ENCODE results near the gene ATP1A4.
"Not testable (repeated sequence)": the region's sequence is repeated elsewhere in the genome, so short reads cannot be mapped to it uniquely, and the experiment has no call there.

Gene ATP1A4

DNA sequence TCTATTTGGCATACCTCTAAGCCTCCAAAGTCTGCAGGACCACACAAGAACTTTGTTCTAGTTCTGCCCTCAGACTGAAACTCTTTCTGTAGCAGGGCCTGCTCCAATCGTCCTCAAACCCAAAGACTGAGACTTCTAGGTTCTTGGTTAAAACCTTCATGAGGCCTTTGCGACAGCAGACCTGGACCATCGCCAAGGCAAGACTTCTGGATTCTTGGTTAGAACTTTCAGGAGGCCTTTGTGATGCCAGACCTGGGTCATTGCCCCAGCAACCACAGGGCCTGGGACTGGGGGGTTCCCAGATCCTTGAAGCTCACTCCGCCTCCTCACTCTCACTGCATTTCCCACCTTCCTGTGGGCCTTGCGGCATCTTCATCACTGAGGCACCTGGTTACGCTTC is at the start of gene ATP1A4:
TSS of gene ATP1A4 (plus strand) at position 301 of the 400 bp plus-strand sequence. CDS start 438 bp downstream, outside the sequence.
- Mint-ChIP-seq H3K27ac (ENCODE audit: low read depth) (no peak within 1 kb of the TSS), H3K27me3 (peaks cover 25% of the 10 kb centered on the region), H3K9me3 (no peaks in the 10 kb centered on the region), H3K36me3 (ENCODE audit: insufficient read depth) (no peaks in the 10 kb centered on the region), H3K4me3 (no peak within 1 kb of the TSS), H3K4me1 (no peaks in the 10 kb centered on the region)
- DNase-seq (ENCODE audit: low spot score in 2 of 2), result no peak
- ATAC-seq (replicated peaks; ENCODE audit: extremely low read depth, poor library complexity, severe bottlenecking), result no peak

DNA sequence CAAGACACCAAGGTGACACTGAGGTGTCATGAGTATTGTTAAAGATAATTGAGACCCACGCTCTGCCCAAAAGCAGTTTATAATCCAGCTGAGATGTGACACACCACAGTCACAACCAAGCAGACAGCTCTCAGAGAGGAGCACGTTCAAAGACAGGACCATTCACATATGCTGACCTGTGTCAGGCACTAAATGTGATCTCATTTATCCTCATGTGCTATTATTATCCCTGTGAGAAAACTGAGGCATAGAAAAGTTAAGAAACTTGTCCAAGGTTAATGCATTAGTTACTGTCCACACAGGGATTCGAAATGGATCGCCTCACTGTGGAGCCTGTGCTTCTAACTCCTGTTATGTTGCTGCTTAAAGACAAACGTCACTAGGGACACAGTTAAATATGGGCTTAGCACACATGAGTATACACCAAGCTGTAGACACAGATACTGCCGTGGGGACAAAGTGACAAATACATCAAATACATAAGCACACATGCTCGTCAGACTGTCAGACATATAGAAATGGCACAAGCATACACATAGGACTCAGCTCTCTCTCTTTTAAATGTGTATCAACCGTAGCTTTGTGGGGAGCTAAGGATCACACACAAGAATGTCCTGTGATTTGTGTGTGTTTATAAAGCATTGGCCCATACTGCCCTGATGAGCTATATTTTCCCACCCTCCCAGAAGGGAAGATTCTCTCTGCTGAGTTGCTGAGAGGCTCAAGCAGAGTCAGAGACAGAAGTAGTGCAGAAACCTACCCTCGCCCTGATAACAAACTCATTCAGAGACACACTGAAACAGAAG is 49.5 kb upstream of the ATP1A4 start:
- Mint-ChIP-seq H3K27ac (ENCODE audit: low read depth) (no peak overlapping the region), H3K4me1 (peaks cover 30% of the 10 kb centered on the region), H3K36me3 (ENCODE audit: insufficient read depth) (peaks cover 22% of the 10 kb centered on the region), H3K27me3 (no peaks in the 10 kb centered on the region), H3K9me3 (no peaks in the 10 kb centered on the region), H3K4me3 (peak overlapping the region; percentile 52)
- ATAC-seq (replicated peaks; ENCODE audit: extremely low read depth, poor library complexity, severe bottlenecking) (no peak), DNase-seq (ENCODE audit: low spot score in 2 of 2) (no peak)

DNA sequence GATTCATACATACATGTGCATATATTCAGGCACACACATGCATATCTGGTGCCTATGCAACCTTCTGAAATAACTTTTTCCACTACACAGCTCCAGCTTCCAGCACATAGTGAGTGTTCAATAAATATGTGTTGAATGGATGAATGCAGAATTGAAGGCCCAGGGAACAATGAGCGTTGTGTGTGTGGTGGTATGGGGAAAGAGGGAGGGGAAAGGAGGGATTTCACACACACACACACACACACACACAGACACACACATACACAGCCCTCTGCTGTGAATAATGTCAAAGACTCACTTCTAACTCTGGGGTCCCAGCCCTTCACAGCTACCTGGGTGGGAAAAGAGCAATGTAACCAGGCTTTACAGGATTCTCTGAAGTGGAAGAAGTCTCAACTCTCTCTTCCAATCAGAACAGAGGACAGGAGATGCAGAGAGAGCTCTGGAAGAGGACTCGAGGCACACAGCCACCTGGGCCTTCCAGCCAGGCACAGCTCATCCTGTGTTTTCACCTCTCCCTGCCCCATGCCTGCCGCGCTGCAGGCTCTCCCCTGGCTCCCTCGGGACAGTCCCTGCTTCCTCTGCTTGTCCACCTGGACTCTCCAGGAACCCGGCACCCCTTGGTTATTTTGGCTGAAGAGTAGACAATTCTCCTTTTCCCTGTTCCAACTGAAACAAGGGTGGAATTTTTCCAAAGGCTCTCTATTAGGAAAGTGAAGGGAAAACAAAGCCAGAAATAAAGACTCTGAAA is 47.6 kb upstream of the ATP1A4 start:
- Mint-ChIP-seq H3K4me3 (no peak overlapping the region), H3K27ac (ENCODE audit: low read depth) (no peak overlapping the region), H3K4me1 (peaks cover 19% of the 10 kb centered on the region), H3K27me3 (peaks cover 3% of the 10 kb centered on the region), H3K9me3 (no peaks in the 10 kb centered on the region), H3K36me3 (ENCODE audit: insufficient read depth) (peaks cover 11% of the 10 kb centered on the region)
- ATAC-seq (replicated peaks; ENCODE audit: extremely low read depth, poor library complexity, severe bottlenecking) (no peak), DNase-seq (ENCODE audit: low spot score in 2 of 2) (no peak)

DNA sequence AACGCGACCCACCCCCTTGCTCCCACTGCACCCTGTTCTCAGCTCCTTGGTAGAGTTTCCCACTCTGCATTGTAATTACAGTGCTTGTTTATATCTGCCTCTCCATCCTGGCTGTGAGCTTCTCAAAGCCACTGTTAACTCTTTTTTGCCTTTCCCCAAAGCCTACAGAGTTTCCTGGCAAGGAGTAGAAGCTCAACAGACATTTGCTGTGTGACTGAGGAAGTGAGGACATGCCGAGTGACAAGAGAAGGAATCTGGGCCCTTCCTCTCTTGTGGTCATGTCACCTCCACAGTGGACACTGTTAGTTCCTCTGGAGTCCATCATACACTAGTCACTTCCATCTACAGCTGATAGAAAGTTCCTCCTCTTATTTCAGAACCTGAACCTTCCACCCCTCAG is 46.9 kb upstream of the ATP1A4 start:
- Mint-ChIP-seq H3K27ac (ENCODE audit: low read depth) (no peak overlapping the region), H3K4me3 (no peak overlapping the region), H3K4me1 (peaks cover 16% of the 10 kb centered on the region), H3K27me3 (peaks cover 10% of the 10 kb centered on the region), H3K36me3 (ENCODE audit: insufficient read depth) (peaks cover 8% of the 10 kb centered on the region), H3K9me3 (no peaks in the 10 kb centered on the region)
- no peak for ATAC-seq (replicated peaks; ENCODE audit: extremely low read depth, poor library complexity, severe bottlenecking)
- DNase-seq (ENCODE audit: low spot score in 2 of 2), result no peak

DNA sequence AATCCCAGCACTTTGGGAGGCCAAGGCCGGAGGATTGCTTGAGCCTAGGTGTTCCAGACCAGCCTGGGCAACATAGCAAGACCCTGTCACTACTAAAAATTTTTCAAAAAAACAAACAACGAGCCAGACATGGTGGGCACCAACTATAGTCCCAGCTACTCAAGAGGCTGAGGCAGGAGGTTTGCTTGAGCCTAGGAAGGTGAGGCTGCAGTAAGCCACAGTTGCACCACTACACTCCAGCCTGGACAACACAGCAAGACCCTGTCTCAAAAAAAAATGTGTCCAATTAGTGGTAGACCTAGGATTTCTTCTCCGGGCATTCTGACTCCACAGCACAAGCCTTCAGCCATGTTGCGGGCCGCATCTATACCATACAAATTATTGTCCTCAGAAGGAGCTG is 46.2 kb upstream of the ATP1A4 start:
- no peak overlapping the region for H3K27ac Mint-ChIP-seq (ENCODE audit: low read depth)
- ATAC-seq (replicated peaks; ENCODE audit: extremely low read depth, poor library complexity, severe bottlenecking) (no peak), DNase-seq (ENCODE audit: low spot score in 2 of 2) (no peak)
- no peak overlapping the region for H3K4me3 Mint-ChIP-seq
- no peaks in the 10 kb centered on the region for H3K9me3 Mint-ChIP-seq
- peaks cover 12% of the 10 kb centered on the region for H3K4me1 Mint-ChIP-seq
- H3K27me3 Mint-ChIP-seq, result peaks cover 12% of the 10 kb centered on the region
- H3K36me3 Mint-ChIP-seq (ENCODE audit: insufficient read depth), result peaks cover 8% of the 10 kb centered on the region

DNA sequence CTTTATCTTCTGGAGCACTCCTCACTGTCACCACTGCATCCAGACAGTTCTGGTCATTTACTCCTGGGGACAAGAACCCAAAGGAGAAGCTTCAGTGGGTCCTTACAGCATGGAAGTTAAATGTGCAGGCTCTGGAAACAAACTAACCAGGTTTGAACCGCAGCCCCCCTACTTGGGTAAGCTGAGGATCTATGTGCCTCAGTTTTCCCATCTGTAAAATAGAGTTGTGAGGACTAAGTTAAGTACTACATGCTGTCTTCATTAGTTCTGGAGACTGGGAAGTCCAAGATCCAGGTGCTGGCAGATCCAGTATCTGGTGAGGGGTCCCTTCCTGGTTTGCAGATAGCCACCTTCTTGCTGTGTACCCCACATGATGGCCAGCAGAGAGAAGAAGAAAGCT is 43.9 kb upstream of the ATP1A4 start:
- Mint-ChIP-seq H3K4me3 (no peak overlapping the region), H3K4me1 (peaks cover 5% of the 10 kb centered on the region), H3K27me3 (peaks cover 12% of the 10 kb centered on the region), H3K27ac (ENCODE audit: low read depth) (no peak overlapping the region), H3K9me3 (no peaks in the 10 kb centered on the region), H3K36me3 (ENCODE audit: insufficient read depth) (no peaks in the 10 kb centered on the region)
- no peak for DNase-seq (ENCODE audit: low spot score in 2 of 2)
- no peak for ATAC-seq (replicated peaks; ENCODE audit: extremely low read depth, poor library complexity, severe bottlenecking)

DNA sequence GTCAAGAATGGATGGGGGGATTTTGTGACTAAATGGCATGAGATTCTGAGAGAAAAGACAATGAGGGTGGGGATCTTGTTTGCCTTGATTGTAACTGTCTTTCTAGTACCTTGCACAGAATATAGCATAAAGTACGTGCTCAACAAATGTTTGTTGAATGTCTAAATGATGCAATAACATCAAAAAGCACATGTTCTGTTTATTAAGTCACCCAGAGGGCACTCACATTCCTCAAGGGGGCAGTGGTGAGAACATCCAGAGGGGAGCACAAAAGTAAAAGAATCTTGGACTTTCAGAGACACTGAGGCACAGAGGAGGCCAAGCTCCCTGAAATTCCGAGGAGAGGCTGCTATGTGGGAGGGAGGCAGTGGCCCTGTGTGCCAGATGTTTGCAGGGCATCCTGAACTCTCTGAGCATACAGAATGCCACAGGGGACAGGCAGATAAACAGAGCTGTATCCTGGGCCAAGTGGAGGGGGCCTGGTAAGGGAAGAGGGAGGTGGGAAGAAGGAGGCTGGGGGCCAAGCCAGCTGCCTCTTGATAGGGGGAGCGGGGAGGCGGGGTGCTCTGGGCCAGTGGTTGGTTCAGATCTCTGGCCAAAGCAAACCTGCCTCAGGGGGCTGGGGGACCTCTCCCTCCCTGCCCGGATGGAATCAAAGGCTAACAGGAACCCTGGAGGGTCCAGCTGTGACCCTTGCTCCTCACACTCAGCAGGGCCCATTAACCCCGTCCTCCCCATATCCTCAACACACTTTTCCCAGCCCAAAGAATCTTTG is 42.3 kb upstream of the ATP1A4 start:
- DNase-seq (ENCODE audit: low spot score in 2 of 2) (no peak), ATAC-seq (replicated peaks; ENCODE audit: extremely low read depth, poor library complexity, severe bottlenecking) (no peak)
- H3K27me3 Mint-ChIP-seq, result peaks cover 12% of the 10 kb centered on the region
- no peak overlapping the region for H3K27ac Mint-ChIP-seq (ENCODE audit: low read depth)
- H3K36me3 Mint-ChIP-seq (ENCODE audit: insufficient read depth), result no peaks in the 10 kb centered on the region
- no peak overlapping the region for H3K4me3 Mint-ChIP-seq
- no peaks in the 10 kb centered on the region for H3K9me3 Mint-ChIP-seq
- H3K4me1 Mint-ChIP-seq, result no peaks in the 10 kb centered on the region

DNA sequence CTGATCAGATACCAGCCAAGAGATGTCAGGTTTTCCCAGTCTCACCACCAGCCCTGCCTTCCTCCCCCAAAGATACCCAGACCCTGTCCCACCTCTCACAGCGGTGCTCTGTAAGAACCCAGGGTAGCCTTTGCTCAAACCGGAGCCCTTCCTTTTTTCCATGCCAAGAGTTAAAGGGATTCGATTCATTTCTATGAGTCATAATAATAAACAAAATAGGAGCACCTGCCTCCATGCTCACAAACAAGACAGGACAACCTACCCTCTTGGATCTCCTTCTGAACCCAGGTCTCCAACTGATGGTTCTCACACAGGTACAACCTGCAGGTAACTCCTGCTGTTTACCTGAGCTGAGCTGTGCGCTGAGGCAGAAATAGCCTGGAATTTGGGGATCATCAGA is 41.7 kb upstream of the ATP1A4 start:
- Mint-ChIP-seq H3K9me3 (no peaks in the 10 kb centered on the region), H3K36me3 (ENCODE audit: insufficient read depth) (no peaks in the 10 kb centered on the region), H3K27me3 (peaks cover 13% of the 10 kb centered on the region), H3K4me1 (no peaks in the 10 kb centered on the region), H3K27ac (ENCODE audit: low read depth) (no peak overlapping the region), H3K4me3 (no peak overlapping the region)
- DNase-seq (ENCODE audit: low spot score in 2 of 2) (no peak), ATAC-seq (replicated peaks; ENCODE audit: extremely low read depth, poor library complexity, severe bottlenecking) (no peak)

DNA sequence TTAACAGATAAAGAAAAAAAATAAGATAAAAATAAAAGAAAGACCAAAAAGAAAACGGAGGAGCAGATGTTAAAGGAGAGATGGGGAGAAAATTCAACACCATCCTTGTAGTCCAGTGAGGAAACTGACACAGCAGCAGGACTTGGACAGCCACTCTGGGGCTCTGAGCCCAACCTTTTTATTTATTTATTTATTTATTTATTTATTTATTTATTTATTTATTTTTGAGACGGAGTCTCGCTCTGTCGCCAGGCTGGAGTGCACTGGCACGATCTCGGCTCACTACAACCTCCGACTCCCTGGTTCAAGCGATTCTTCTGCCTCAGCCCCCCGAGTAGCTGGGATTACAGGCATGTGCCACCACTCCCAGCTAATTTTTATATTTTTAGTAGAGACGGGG is 39.9 kb upstream of the ATP1A4 start:
- H3K4me3 Mint-ChIP-seq; H3K36me3 Mint-ChIP-seq (ENCODE audit: insufficient read depth); DNase-seq (ENCODE audit: low spot score in 2 of 2); H3K9me3 Mint-ChIP-seq; H3K4me1 Mint-ChIP-seq; H3K27ac Mint-ChIP-seq (ENCODE audit: low read depth); ATAC-seq (replicated peaks; ENCODE audit: extremely low read depth, poor library complexity, severe bottlenecking): not testable (repeated sequence)
- peaks cover 31% of the 10 kb centered on the region for H3K27me3 Mint-ChIP-seq

DNA sequence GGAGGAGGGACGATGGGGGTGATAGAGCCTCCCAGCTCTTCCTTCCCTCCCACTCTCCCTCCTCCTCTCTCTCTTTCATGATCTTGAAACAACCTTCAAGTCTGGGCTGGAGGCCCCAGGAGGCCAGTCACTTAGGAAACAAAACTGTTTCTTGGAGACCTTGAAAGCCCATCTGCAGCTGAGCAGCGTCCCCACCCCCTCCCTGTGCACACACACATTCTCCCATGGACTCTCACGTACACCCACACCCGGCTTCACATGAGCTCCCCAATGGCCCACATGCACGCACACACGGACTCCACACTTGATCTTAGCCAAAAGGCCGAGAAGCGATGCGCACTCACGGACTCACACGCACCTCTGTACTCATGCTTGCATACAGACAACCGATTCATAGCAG is 39.0 kb upstream of the ATP1A4 start:
- Mint-ChIP-seq H3K27me3 (peaks cover 38% of the 10 kb centered on the region), H3K4me3 (no peak overlapping the region), H3K4me1 (no peaks in the 10 kb centered on the region), H3K27ac (ENCODE audit: low read depth) (no peak overlapping the region), H3K36me3 (ENCODE audit: insufficient read depth) (no peaks in the 10 kb centered on the region), H3K9me3 (no peaks in the 10 kb centered on the region)
- ATAC-seq (replicated peaks; ENCODE audit: extremely low read depth, poor library complexity, severe bottlenecking) (no peak), DNase-seq (ENCODE audit: low spot score in 2 of 2) (no peak)

DNA sequence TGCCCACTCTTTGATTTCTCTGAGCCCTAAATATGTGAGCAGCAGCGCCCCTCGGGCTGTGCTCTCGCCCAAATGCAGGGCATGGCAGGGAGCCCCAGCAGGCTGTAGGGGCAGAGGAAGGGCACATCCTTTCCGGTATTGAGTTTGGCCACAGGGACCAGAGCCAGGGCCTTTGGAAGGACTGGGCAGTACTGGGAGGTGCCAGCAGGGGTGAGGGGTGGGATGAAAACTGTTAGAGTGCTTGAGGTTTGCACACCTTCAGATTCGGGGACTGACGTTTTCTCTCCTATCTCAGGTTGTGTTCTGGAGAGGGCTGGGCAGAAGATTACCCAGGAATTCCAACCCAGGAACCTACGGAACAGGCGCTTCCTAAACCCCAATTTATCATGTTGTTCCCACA is 38.0 kb upstream of the ATP1A4 start:
- Mint-ChIP-seq H3K27ac (ENCODE audit: low read depth) (no peak overlapping the region), H3K36me3 (ENCODE audit: insufficient read depth) (no peaks in the 10 kb centered on the region), H3K9me3 (no peaks in the 10 kb centered on the region), H3K27me3 (peaks cover 38% of the 10 kb centered on the region), H3K4me1 (no peaks in the 10 kb centered on the region), H3K4me3 (no peak overlapping the region)
- DNase-seq (ENCODE audit: low spot score in 2 of 2) (no peak), ATAC-seq (replicated peaks; ENCODE audit: extremely low read depth, poor library complexity, severe bottlenecking) (no peak)

DNA sequence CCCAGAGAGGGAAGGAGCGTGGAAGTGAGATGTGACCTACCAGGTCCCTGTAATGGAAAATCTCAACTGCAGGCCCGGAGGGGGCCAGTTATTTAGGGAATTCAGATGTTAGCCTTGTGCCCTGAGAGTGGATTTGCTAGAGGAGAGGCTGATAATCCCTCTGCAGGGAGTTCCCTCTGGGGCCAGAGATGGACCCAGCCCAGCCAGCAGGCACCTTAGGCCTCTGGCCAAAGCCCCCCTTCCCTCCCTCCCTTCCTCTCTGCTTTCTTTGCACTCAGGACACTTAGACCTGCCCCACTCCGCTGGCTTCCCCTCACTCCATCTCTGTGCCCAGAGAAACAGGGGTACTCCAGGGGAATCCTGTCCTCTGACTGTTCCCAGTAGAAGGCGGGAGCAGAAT is 37.3 kb upstream of the ATP1A4 start:
- DNase-seq (ENCODE audit: low spot score in 2 of 2) (no peak), ATAC-seq (replicated peaks; ENCODE audit: extremely low read depth, poor library complexity, severe bottlenecking) (no peak)
- Mint-ChIP-seq H3K27me3 (peaks cover 32% of the 10 kb centered on the region), H3K4me3 (no peak overlapping the region), H3K27ac (ENCODE audit: low read depth) (no peak overlapping the region), H3K36me3 (ENCODE audit: insufficient read depth) (no peaks in the 10 kb centered on the region), H3K4me1 (no peaks in the 10 kb centered on the region), H3K9me3 (no peaks in the 10 kb centered on the region)

All from central memory CD8-positive, alpha-beta T cell (primary cell).